Measurements from ENCODE around the gene INSRR. TPM values are rescaled to one million over a fixed set of nuclear protein-coding genes. Genes with fewer than 3 reads are reported as not detected.
A peak's percentile ranks its signal among the peaks of the same experiment; 100 is the strongest.

INSRR gene
- total and polyA plus RNA-seq, 2 of the 8 experiments (the other 6 are each of a cell fraction or from before 2014, with no cell fraction given), result 0.02 TPM; not detected in 1

GRCh38 chr1:156873659-156874058 is 14.7 kb upstream of the INSRR start:
- H3K79me1 ChIP-seq (ENCODE audit: low read depth, low read length), result no peaks in the 10 kb centered on the region
- H3K27ac ChIP-seq (ENCODE audit: low read depth, low read length), result no peak overlapping the region
- H4K5ac ChIP-seq (ENCODE audit: insufficient read length, low read depth, low read length), result no peak overlapping the region
- H3K4ac ChIP-seq (replicated peaks; ENCODE audit: insufficient read length, low read depth, low read length), result no peak overlapping the region
- peaks cover 0 to 2% (median 1%) of the 10 kb centered on the region in 4 experiments; a peak in 4 of 7 replicates for H3K4me1 ChIP-seq (replicated peaks in 1 of 4; ENCODE audit: control insufficient read depth in 3 of 4, insufficient read depth in 4 of 4, low read length in 3 of 4)
- H3K23ac ChIP-seq (ENCODE audit: insufficient read length), result no peak overlapping the region
- H3K9me3 ChIP-seq (ENCODE audit: insufficient read depth in 2 of 2, low read depth in 1 of 2, low read length in 1 of 2), result no peaks in the 10 kb centered on the region
- H4K91ac ChIP-seq (replicated peaks; ENCODE audit: insufficient read length, low read length), result no peak overlapping the region
- H2BK5ac ChIP-seq (ENCODE audit: low read depth, low read length), result no peak overlapping the region
- no peak overlapping the region for H2AFZ ChIP-seq (ENCODE audit: low read length)
- H2BK15ac ChIP-seq (ENCODE audit: low read length), result no peak overlapping the region; the same call in 1 of the 2 replicates
- FAIRE-seq (no peak), DNase-seq (ENCODE audit: low read depth in 1 of 2, low spot score in 2 of 2) (no peak)
- H2AK5ac ChIP-seq (ENCODE audit: low read depth, low read length), result no peak overlapping the region
- H3K9ac ChIP-seq (replicated peaks in 1 of 4; ENCODE audit: extremely low read depth in 1 of 4, low read depth in 3 of 4, low read length in 3 of 4), result no peak overlapping the region
- peak overlapping the region; percentile 42; the same call in 1 of the 2 replicates for H4K8ac ChIP-seq (ENCODE audit: extremely low read depth, insufficient read depth, low read length)
- no peak overlapping the region for H2BK120ac ChIP-seq (replicated peaks; ENCODE audit: low read depth, low read length)
- peaks cover 0 to 36% (median 17%) of the 10 kb centered on the region in 4 experiments; a peak in 6 of 7 replicates for H3K27me3 ChIP-seq (replicated peaks in 1 of 4; ENCODE audit: control insufficient read depth in 3 of 4, extremely low read depth in 1 of 4, insufficient read depth in 3 of 4, low read length in 3 of 4)
- H4K20me1 ChIP-seq (replicated peaks in 1 of 2; ENCODE audit: control insufficient read depth in 1 of 2, insufficient read depth in 2 of 2, low read length in 2 of 2), result peaks cover 0 to 3% of the 10 kb centered on the region in 2 experiments
- no peak overlapping the region for H3K18ac ChIP-seq (ENCODE audit: extremely low read depth, low read length)
- no peaks in the 10 kb centered on the region; the same call in 1 of the 2 replicates for H3K23me2 ChIP-seq (ENCODE audit: low read depth, low read length)
- no peak overlapping the region; the same call in 1 of the 2 replicates for H2BK12ac ChIP-seq (ENCODE audit: low read depth, low read length)
- no peak overlapping the region for H3K4me3 ChIP-seq (ENCODE audit: extremely low read depth in 1 of 4, insufficient read depth in 2 of 4, low read depth in 3 of 4, low read length in 4 of 4)
- H3K79me2 ChIP-seq (ENCODE audit: control insufficient read depth in 1 of 2, insufficient read depth in 2 of 2, low read length in 2 of 2), result no peaks in the 10 kb centered on the region
- POLR2A ChIA-PET (ENCODE audit: partially characterized antibody), result interaction anchor here (1.5 to 1.8 kb wide), 2 partner anchors 8 to 14 kb away, joined by 3 to 5 read pairs; partner anchors contain the start of gene NTRK1
- no peak overlapping the region for H2BK20ac ChIP-seq (ENCODE audit: low read length)
- no peaks in the 10 kb centered on the region for H3K36me3 ChIP-seq (ENCODE audit: control insufficient read depth in 2 of 4, insufficient read depth in 4 of 4, low read length in 3 of 4)
- CTCF ChIA-PET (ENCODE audit: partially characterized antibody), result interaction anchor here (0.9 to 31.4 kb wide), 10 partner anchors 16 to 212 kb away, joined by 3 to 719 read pairs (median 6); partner anchors contain the start of genes INSRR, NTRK1 and PEAR1
- WGBS, 2 experiments (ENCODE audit: extremely low coverage in 1 of 2, insufficient coverage in 1 of 2, insufficient read length in 1 of 2, insufficient replicate concordance in 2 of 2, low coverage in 1 of 2, low lambda C conversion rate in 2 of 2, missing lambda C conversion rate in 1 of 2), result 92% methylated on average over 18 of the region's 18 CpGs; no CpG with 5 or more reads in 1 of the 2 experiments
- no peak overlapping the region for H3K4me2 ChIP-seq (ENCODE audit: insufficient read depth in 1 of 2, low read depth in 2 of 2, low read length in 2 of 2)
- no peak overlapping the region for H3K56ac ChIP-seq (replicated peaks; ENCODE audit: insufficient read length, low read depth, low read length)
- H3K14ac ChIP-seq (ENCODE audit: insufficient read length), result no peak overlapping the region
- TF ChIP-seq MAFK (IDR thresholded peaks at IDR 0.05; ENCODE audit: low read depth, low read length), result no peak
- no peak for TF ChIP-seq CTBP2 (IDR thresholded peaks at IDR 0.05; ENCODE audit: borderline replicate concordance, insufficient read depth, insufficient read length, low read length)
- no peak for TF ChIP-seq CBX5 (IDR thresholded peaks at IDR 0.05; ENCODE audit: low read depth, low read length)
- no peak for TF ChIP-seq MAX (IDR thresholded peaks at IDR 0.05)
- no peak for TF ChIP-seq RFX5 (IDR thresholded peaks at IDR 0.05; ENCODE audit: borderline replicate concordance, low read depth, low read length)
- TF ChIP-seq RAD21 (IDR thresholded peaks at IDR 0.05 in 1 of 2, conservative IDR thresholded peaks at IDR 0.05 in 1 of 2; ENCODE audit: low read depth in 2 of 2, low read length in 2 of 2), result no peak
- no peak for TF ChIP-seq SIN3A (conservative IDR thresholded peaks at IDR 0.05 in 1 of 2, IDR thresholded peaks at IDR 0.05 in 1 of 2; ENCODE audit: low read depth in 1 of 2, low read length in 2 of 2)
- TF ChIP-seq FOSL1 (IDR thresholded peaks at IDR 0.05; ENCODE audit: insufficient read depth, low read depth, low read length), result no peak
- TF ChIP-seq POLR2A (IDR thresholded peaks at IDR 0.05; ENCODE audit: control extremely low read depth in 1 of 2, low read depth in 2 of 2, low read length in 2 of 2), result no peak
- TF ChIP-seq CTCF (IDR thresholded peaks at IDR 0.05; ENCODE audit: control extremely low read depth in 1 of 3, insufficient read depth in 1 of 3, low read depth in 1 of 3, low read length in 3 of 3), result no peak
